Right ventricle myocardium superior (tissue), 1 donor: ENCODE results near the gene ME1. TPM values are rescaled to one million over a fixed set of nuclear protein-coding genes. Genes with fewer than 3 reads are reported as not detected.

ENCODE experiments used
- ATAC-seq: fragments of 200-7000 bp; cut with Tn5 transposase; one replicate; pipeline ENCODE4 v1.9.1; 2020; ENCODE audit warnings: mild to moderate bottlenecking; ENCODE audit not compliant: poor library complexity
- DNase-seq: peaks from one replicate; pipeline ENCODE4 v3.0.0-alpha.2; 2020
- intact Hi-C: fragments of 100-400 bp; cut with DNase I; formaldehyde crosslinking; loops from one replicate; pipeline ENCODE4 v1.11.2; 2022
- total RNA-seq: library from RNA; stranded (reverse); fragmentation: NEBNext Ultra II Directional; extraction: Animal tissue kit (Norgen Biotek cat#: 25700); gene quantifications from one replicate; pipeline ENCODE4 v1.2.1, GENCODE V29; 2021
- donor health status: DM: no; HTN: yes; CAD: no; lungs with severe emphysema.

ME1 gene
- total RNA-seq, 1 donor from 2014 or later, result 24.7 TPM

DNA sequence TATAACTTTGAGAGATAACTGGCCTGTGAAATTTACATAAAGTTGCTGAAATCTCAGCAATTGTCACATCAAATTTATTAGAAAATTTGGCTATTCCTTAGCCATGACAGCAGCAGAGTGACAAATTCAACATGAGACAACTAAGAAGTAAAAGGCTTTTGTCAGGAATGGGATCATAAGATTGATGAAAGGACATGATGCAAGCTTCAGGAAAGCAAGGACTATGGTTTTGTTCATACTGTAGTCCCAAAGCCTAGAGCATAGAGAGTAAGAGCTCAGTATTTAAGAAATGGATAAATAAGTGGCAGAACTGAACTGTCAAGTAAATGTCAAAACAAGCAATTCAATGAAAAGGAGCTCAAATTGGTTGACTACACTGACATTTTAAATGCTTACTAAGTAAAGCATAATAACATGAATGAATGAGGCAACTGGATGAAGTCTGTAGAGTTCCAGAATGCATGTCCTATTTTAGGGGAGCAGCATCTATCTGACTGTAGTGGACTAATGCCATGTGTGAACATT lies 250.4 kb downstream of the ME1 start:
- ATAC-seq (no peak), DNase-seq (no peak)
- intact Hi-C loops, result no loop called here

DNA sequence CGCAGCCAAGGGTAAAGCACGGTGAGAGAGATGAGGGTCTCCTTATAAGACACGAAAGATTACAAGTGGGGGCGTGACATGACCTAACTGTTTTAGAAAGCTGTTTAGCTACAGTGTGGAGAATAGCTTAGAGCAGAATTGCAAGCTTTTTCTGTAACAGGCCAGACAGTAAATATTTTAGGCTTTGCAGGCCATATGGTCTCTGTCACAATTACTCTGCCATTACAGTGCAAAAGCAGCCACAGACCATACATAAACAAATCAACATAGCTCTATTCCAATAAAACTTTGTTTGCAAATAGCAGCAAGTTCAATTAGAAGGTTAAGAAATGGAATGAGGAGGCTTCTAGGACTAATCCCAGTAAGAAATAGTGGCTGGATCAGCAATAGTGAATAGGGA lies 254.6 kb downstream of the ME1 start:
- ATAC-seq, result no peak
- DNase-seq, result no peak
- intact Hi-C loops, result no loop called here

GRCh38 chr6:83169511-83169910 lies 261.3 kb downstream of the ME1 start:
- ATAC-seq, result no peak
- intact Hi-C loops, result no loop called here

DNA sequence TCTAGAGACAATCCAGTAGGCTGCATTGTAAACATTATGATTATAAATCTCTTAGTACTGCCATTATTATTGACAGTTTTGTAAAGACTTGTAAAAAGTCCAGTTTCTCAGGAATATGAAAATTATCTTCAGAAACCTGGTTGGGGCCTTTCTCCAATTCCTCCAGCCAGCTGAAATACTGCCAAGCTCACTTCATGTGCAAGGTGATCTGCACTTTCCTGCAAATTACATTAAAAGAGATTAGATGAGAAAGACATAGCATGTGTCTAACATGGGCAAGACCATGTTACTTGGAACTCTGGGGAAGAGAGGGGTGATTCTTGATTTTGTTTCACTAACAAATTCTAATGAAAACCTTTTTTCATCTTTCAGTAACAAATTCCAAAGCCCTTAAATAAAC lies 261.7 kb downstream of the ME1 start:
- ATAC-seq, result no peak
- intact Hi-C loops, result no loop called here

More at GRCh38 chr6:83169511-83169910, 261.3 kb downstream of the ME1 start:
- DNase-seq, result no peak

DNA sequence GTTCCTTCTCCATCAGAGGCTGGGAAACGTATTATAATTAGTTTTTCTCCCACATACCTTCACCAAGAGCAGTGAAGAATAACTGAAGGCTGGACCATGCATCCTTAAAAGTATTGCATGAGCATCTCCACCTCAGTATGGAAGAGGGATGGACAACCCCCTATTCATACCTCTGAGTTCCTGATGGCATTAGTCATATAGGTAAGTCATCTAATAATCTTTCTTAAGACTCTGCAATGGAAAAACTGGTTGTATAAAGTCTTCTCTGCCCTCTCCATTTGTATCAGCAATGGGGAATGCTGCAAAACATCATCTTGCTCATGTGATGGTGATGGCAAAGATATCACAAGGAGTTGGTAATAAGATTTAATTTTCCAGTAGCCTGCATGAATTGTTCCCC lies 262.3 kb downstream of the ME1 start:
- intact Hi-C loops, result no loop called here
- ATAC-seq (no peak), DNase-seq (no peak)

More for the DNA sequence above, 261.7 kb downstream of the ME1 start:
- DNase-seq, result no peak

- intact Hi-C loops, result no loop called here
- no peak for DNase-seq
- no peak for ATAC-seq
Measured at GRCh38 chr6:83167726-83168278, 263.0 kb downstream of the ME1 start.

Other genes starting within 250 kb of the ME1 start
- 12.0 TPM for gene PGM3, start 237.8 kb downstream of the ME1 start, total RNA-seq
- 2.8 TPM for gene RWDD2A, start 237.7 kb downstream of the ME1 start, total RNA-seq
- not detected for gene PRSS35, start 81.5 kb upstream of the ME1 start, total RNA-seq